DOHH2 (cell line): ENCODE data around the gene MROH2B.

Experiments
- EZH2phosphoT487 ChIP-seq: fragments of 200-600 bp; sonication (generic); IDR thresholded peaks from 2 replicates; pipeline ENCODE4 v1.6.1; 2017; ENCODE audit warnings: borderline replicate concordance, mild to moderate bottlenecking, antibody characterized with exemption, low read length, moderate library complexity, mixed read lengths
- TF ChIP-seq, protein P1 (sequence below): fragments of 200-600 bp; sonication (generic); IDR thresholded peaks from one replicate; pipeline ENCODE4 v1.5.1; 2014; ENCODE audit warnings: antibody characterized with exemption, mild to moderate bottlenecking, low read depth, low read length; ENCODE audit not compliant: poor library complexity, severe bottlenecking

DNA sequence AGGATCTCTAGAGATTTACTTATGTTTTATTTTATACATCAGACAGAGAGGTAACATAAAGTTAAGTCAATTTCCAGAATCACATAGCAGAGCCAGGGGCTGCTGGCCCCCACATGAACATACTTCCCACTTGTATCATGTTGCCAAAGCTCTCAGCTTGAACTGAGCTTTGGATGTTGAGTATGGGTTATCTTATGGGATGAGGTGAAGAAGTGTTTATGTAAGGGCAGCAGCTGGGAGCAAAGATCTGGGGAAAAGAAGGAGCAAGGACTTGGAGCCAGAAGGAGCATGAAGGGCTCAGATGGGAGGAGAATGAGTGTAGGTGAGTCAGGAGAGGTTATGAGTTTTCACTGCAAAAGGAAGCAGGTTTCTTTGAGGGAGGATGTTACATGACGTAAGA lies 72.0 kb downstream of the MROH2B start:
- TF ChIP-seq, protein P1, sequence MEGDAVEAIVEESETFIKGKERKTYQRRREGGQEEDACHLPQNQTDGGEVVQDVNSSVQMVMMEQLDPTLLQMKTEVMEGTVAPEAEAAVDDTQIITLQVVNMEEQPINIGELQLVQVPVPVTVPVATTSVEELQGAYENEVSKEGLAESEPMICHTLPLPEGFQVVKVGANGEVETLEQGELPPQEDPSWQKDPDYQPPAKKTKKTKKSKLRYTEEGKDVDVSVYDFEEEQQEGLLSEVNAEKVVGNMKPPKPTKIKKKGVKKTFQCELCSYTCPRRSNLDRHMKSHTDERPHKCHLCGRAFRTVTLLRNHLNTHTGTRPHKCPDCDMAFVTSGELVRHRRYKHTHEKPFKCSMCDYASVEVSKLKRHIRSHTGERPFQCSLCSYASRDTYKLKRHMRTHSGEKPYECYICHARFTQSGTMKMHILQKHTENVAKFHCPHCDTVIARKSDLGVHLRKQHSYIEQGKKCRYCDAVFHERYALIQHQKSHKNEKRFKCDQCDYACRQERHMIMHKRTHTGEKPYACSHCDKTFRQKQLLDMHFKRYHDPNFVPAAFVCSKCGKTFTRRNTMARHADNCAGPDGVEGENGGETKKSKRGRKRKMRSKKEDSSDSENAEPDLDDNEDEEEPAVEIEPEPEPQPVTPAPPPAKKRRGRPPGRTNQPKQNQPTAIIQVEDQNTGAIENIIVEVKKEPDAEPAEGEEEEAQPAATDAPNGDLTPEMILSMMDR = no peak
- no peak for TF ChIP-seq EZH2phosphoT487
